Measurements from ENCODE around the gene GAREM1. TPM values are rescaled to one million over a fixed set of nuclear protein-coding genes. Genes with fewer than 3 reads are reported as not detected.

Gene GAREM1
- total and polyA plus RNA-seq, 8 donors, result 2.5 to 60.3 (median 16.2) TPM

GRCh38 chr18:32264401-32264800 is 206.3 kb downstream of the GAREM1 start:
- H3K36me3 ChIP-seq, result peaks cover 8 to 33% (median 29%) of the 10 kb centered on the region in 4 donors
- no peak overlapping the region for H3K4me3 ChIP-seq
- no peak overlapping the region for H3K27ac ChIP-seq
- WGBS, 5 donors, result 51 to 82% (median 72%) methylated on average over 2 of the region's 2 CpGs
- DNase-seq, result no peak
- no peaks in the 10 kb centered on the region for H3K4me1 ChIP-seq
- H3K9me3 ChIP-seq, result no peaks in the 10 kb centered on the region
- no peaks in the 10 kb centered on the region for H3K27me3 ChIP-seq
- TF ChIP-seq POLR2AphosphoS5 (IDR thresholded peaks at IDR 0.05) (no peak), EP300 (IDR thresholded peaks at IDR 0.05) (no peak), POLR2A (IDR thresholded peaks at IDR 0.05) (no peak)
- TF ChIP-seq, protein P1, sequence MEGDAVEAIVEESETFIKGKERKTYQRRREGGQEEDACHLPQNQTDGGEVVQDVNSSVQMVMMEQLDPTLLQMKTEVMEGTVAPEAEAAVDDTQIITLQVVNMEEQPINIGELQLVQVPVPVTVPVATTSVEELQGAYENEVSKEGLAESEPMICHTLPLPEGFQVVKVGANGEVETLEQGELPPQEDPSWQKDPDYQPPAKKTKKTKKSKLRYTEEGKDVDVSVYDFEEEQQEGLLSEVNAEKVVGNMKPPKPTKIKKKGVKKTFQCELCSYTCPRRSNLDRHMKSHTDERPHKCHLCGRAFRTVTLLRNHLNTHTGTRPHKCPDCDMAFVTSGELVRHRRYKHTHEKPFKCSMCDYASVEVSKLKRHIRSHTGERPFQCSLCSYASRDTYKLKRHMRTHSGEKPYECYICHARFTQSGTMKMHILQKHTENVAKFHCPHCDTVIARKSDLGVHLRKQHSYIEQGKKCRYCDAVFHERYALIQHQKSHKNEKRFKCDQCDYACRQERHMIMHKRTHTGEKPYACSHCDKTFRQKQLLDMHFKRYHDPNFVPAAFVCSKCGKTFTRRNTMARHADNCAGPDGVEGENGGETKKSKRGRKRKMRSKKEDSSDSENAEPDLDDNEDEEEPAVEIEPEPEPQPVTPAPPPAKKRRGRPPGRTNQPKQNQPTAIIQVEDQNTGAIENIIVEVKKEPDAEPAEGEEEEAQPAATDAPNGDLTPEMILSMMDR (IDR thresholded peaks at IDR 0.05), result no peak
- intact Hi-C loops (cut with DNase I; ENCODE audit: low total_unique reads), result loop anchor here (10.0 kb wide), 1 partner anchor 100 kb away; no protein-coding TSS in a partner anchor

DNA sequence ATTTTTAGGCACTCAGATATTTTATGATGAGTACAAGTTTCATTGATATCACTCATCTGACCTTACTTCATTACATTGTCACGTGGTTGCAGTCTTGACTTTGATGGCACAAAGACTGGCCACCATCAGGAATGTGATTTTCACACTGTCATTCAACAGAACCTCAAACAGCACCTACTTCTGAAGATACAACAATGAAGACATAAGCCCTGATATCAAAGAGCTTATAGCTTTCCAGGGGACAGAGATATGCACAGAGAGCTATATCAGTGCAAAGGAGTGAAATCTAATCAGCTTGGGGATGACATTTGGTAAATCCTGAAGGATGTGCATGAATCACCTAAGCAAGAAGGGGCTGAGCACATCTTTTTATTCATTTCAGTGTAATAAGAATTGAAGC is 208.6 kb downstream of the GAREM1 start:
- Histone ChIP-seq H3K27ac (no peak overlapping the region), H3K9me3 (no peaks in the 10 kb centered on the region), H3K4me1 (no peaks in the 10 kb centered on the region), H3K36me3 (peaks cover 0 to 10% (median 6%) of the 10 kb centered on the region in 4 donors), H3K27me3 (no peaks in the 10 kb centered on the region), H3K4me3 (no peak overlapping the region)
- 71 to 94% (median 83%) methylated on average over 1 of the region's 1 CpG for WGBS, 5 donors
- TF ChIP-seq POLR2A (IDR thresholded peaks at IDR 0.05) (no peak), EP300 (IDR thresholded peaks at IDR 0.05) (no peak), POLR2AphosphoS5 (IDR thresholded peaks at IDR 0.05) (no peak)
- TF ChIP-seq, protein P1 (IDR thresholded peaks at IDR 0.05), result no peak
- DNase-seq, result no peak
- intact Hi-C loops (cut with DNase I; ENCODE audit: low total_unique reads), result loop anchor here (10.0 kb wide), 1 partner anchor 97 kb away; no protein-coding TSS in a partner anchor

GRCh38 chr18:32261003-32261402 is 209.7 kb downstream of the GAREM1 start:
- intact Hi-C loops (cut with DNase I; ENCODE audit: low total_unique reads), result loop anchor here (10.0 kb wide), 1 partner anchor 96 kb away; no protein-coding TSS in a partner anchor
- TF ChIP-seq POLR2AphosphoS5 (IDR thresholded peaks at IDR 0.05) (no peak), POLR2A (IDR thresholded peaks at IDR 0.05) (no peak), EP300 (IDR thresholded peaks at IDR 0.05) (no peak)
- TF ChIP-seq, protein P1 (IDR thresholded peaks at IDR 0.05), result no peak
- H3K4me1 ChIP-seq, result no peaks in the 10 kb centered on the region
- H3K9me3 ChIP-seq, result no peaks in the 10 kb centered on the region
- H3K4me3 ChIP-seq, result no peak overlapping the region
- 90 to 97% (median 96%) methylated on average over 5 of the region's 5 CpGs for WGBS, 5 donors
- H3K27ac ChIP-seq, result no peak overlapping the region
- no peak for DNase-seq
- H3K36me3 ChIP-seq, result no peaks in the 10 kb centered on the region
- no peaks in the 10 kb centered on the region for H3K27me3 ChIP-seq

DNA sequence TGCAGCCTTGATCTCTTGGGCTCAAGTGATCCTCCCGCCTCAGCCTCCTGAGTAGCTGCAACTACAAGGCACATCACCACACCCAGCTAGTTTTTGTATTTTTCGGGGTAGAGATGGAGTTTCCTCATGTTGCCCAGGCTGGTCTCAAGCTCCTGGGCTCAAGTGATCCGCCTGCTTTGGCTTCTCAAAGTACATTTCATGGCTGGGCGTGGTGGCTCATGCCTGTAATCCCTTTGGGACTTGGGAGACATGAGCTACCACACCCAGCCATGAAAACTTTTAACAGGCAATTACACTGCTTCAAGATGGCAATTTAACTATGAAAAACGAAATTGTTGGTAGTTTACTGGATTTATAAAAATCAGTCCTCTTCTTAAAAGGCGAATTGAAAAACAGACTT is 211.1 kb downstream of the GAREM1 start:
- Histone ChIP-seq H3K27ac (no peak overlapping the region), H3K9me3 (no peaks in the 10 kb centered on the region), H3K4me1 (no peaks in the 10 kb centered on the region), H3K4me3 (no peak overlapping the region), H3K36me3 (no peaks in the 10 kb centered on the region), H3K27me3 (no peaks in the 10 kb centered on the region)
- no peak for DNase-seq
- intact Hi-C loops (cut with DNase I; ENCODE audit: low total_unique reads), result no loop called here
- TF ChIP-seq POLR2A (IDR thresholded peaks at IDR 0.05), result no peak
- TF ChIP-seq POLR2AphosphoS5 (IDR thresholded peaks at IDR 0.05), result no peak
- no peak for TF ChIP-seq EP300 (IDR thresholded peaks at IDR 0.05)
- TF ChIP-seq, protein P1 (IDR thresholded peaks at IDR 0.05), result no peak
- 85 to 92% (median 88%) methylated on average over 6 of the region's 6 CpGs for WGBS, 5 donors
